ENCODE measurements around the gene ENKD1. TPM values are rescaled to one million over a fixed set of nuclear protein-coding genes. Genes with fewer than 3 reads are reported as not detected.

ENKD1 gene
- total and polyA plus RNA-seq, 2 of the 13 experiments (the other 11 are each of a cell fraction or from before 2014, with no cell fraction given) = 10.8 to 20.8 TPM

GRCh38 chr16:67666559-67667452, at the start of gene ENKD1, which contains the start of gene C16orf86 (continued):
- 0 out of 2 replicates have a peak, but pooled peaks have one; percentile 69 for TF ChIP-seq MAZ (IDR thresholded peaks at IDR 0.05; ENCODE audit: borderline replicate concordance, low read depth, low read length)
- TF ChIP-seq MAZ (CRISPR knock-in tag; IDR thresholded peaks at IDR 0.05; ENCODE audit: low read depth) = 0 out of 2 replicates have a peak, but pooled peaks have one; percentile 11
- TF ChIP-seq ZNF275 (CRISPR knock-in tag; IDR thresholded peaks at IDR 0.05; ENCODE audit: borderline replicate concordance) = peak; percentile 34; the same call in 1 of the 2 replicates
- 0 out of 2 replicates have a peak, but pooled peaks have one; percentile 19 for TF ChIP-seq THRA (CRISPR knock-in tag; IDR thresholded peaks at IDR 0.05; ENCODE audit: borderline replicate concordance)
- peak; percentile 83 to 88 for TF ChIP-seq NR2F1 (CRISPR knock-in tag; IDR thresholded peaks at IDR 0.05)
- TF ChIP-seq ELF1 (CRISPR knock-in tag; IDR thresholded peaks at IDR 0.05) = peak; percentile 75
- peak; percentile 92 for TF ChIP-seq NFATC3 (CRISPR knock-in tag; IDR thresholded peaks at IDR 0.05)
- peak; percentile 26; the same call in 1 of the 2 replicates for TF ChIP-seq FOXA3 (CRISPR knock-in tag; IDR thresholded peaks at IDR 0.05)
- no peak for TF ChIP-seq PTBP1 (IDR thresholded peaks at IDR 0.05; ENCODE audit: low read depth, low read length, poor library complexity, severe bottlenecking)
- peak; percentile 72; the same call in 1 of the 2 replicates for TF ChIP-seq CHD2 (IDR thresholded peaks at IDR 0.05; ENCODE audit: low read depth, low read length)
- peak; percentile 98 for TF ChIP-seq ZNF335 (CRISPR knock-in tag; IDR thresholded peaks at IDR 0.05)
- no peak for TF ChIP-seq ONECUT2 (CRISPR knock-in tag; IDR thresholded peaks at IDR 0.05)
- no peak for TF ChIP-seq IKZF1 (IDR thresholded peaks at IDR 0.05)
- TF ChIP-seq CHCHD3 (CRISPR knock-in tag; IDR thresholded peaks at IDR 0.05) = 0 out of 2 replicates have a peak, but pooled peaks have one; percentile 13
- TF ChIP-seq SMARCC2 (IDR thresholded peaks at IDR 0.05) = no peak
- TF ChIP-seq HMGA1 (CRISPR knock-in tag; conservative IDR thresholded peaks at IDR 0.05) = no peak
- peak; percentile 75; the same call in 1 of the 2 replicates for TF ChIP-seq KDM2A (CRISPR knock-in tag; IDR thresholded peaks at IDR 0.05; ENCODE audit: borderline replicate concordance, low read depth)
- TF ChIP-seq, protein P1, sequence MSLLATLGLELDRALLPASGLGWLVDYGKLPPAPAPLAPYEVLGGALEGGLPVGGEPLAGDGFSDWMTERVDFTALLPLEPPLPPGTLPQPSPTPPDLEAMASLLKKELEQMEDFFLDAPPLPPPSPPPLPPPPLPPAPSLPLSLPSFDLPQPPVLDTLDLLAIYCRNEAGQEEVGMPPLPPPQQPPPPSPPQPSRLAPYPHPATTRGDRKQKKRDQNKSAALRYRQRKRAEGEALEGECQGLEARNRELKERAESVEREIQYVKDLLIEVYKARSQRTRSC (CRISPR knock-in tag; IDR thresholded peaks at IDR 0.05; ENCODE audit: low read depth) = no peak
- TF ChIP-seq ZBTB20 (CRISPR knock-in tag; IDR thresholded peaks at IDR 0.05; ENCODE audit: borderline replicate concordance, low read depth) = no peak
- peak; percentile 72; the same call in 1 of the 2 replicates for TF ChIP-seq ZNF549 (CRISPR knock-in tag; IDR thresholded peaks at IDR 0.05)
- TF ChIP-seq KDM5A (IDR thresholded peaks at IDR 0.05; ENCODE audit: borderline replicate concordance, low read length) = 0 out of 2 replicates have a peak, but pooled peaks have one; percentile 43
- TF ChIP-seq ZNF788 (CRISPR knock-in tag; IDR thresholded peaks at IDR 0.05; ENCODE audit: borderline replicate concordance) = no peak; the same call in 1 of the 2 replicates
- no peak for TF ChIP-seq CBX2 (IDR thresholded peaks at IDR 0.05; ENCODE audit: low read depth, low read length)
- TF ChIP-seq CBX2 (CRISPR knock-in tag; IDR thresholded peaks at IDR 0.05; ENCODE audit: low read depth) = no peak

Data from HepG2 (cell line).